ENCODE data around the gene GALNT9.
A peak's percentile ranks its signal among the peaks of the same experiment; 100 is the strongest.

Gene GALNT9

DNA sequence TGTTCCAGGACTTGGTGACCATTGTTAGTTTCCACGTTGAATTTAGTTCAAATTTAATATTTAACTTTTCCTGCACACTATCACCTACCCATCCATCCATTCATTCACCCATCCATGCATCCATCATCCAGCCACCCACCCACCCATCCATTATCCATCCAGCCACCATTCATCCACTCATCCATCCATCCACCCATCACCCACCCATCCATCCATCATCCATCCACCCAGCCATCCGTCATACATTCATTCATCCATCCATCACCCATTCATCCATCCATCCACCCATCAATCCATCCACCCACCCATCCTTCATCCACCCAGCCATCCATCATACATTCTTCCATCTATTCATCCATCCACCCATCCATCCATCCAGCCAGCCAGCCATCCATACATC, 163.3 kb downstream of the GALNT9 start:
- DNase-seq: no peak

DNA sequence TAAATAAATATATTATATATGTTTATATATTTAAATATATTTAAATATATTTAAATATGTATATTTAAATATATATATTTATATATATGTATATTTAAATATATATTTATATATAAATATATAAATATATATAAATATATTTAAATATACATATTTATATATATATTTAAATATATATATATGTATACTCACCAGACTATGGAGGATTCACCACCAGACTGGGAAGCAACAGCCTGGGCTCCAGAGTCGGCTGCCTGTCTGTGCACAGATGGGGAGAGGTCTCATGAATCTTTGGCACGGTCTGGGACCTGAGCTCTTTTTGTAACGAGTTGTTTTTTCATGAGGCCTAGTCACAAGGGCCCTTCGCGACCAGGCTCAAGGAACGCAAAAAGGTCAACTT, 163.8 kb downstream of the GALNT9 start:
- DNase-seq: no peak

DNA sequence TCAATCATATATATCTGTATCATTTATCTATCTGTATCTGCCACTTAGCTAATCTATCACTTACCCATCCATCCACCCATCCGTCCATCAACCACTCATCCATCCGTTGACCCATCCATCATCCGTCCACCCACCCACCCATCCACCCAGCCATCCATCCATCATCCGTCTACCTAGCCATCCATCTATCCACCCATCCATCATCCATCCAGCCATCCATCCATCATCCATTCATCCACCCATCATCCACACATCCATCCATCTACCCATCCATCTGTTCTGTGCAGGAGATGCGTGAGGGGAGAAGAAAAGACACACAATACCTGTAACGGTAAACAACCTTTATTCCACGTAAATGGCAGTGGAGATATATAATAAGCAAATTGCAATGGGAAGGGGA, 165.0 kb downstream of the GALNT9 start:
- no peak for DNase-seq

DNA sequence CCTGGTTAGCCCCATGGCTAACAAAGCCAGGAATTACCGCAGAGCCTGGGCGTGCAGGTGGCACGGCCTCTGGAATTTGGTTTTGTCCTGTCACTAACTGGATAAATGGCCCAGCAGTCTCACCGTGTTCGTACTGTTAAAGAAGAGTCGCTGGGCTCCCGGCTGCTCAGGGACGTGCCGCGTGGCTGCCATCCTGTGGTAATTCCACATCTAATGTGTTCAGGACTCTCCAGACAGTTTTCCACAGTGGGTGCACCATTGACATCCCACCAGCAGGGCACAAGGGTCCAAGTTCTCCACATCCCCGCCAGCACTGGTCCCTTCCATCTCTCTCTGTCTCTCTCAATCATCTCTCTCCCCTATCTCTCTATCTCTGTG, 165.5 kb downstream of the GALNT9 start:
- no peak for DNase-seq

DNA sequence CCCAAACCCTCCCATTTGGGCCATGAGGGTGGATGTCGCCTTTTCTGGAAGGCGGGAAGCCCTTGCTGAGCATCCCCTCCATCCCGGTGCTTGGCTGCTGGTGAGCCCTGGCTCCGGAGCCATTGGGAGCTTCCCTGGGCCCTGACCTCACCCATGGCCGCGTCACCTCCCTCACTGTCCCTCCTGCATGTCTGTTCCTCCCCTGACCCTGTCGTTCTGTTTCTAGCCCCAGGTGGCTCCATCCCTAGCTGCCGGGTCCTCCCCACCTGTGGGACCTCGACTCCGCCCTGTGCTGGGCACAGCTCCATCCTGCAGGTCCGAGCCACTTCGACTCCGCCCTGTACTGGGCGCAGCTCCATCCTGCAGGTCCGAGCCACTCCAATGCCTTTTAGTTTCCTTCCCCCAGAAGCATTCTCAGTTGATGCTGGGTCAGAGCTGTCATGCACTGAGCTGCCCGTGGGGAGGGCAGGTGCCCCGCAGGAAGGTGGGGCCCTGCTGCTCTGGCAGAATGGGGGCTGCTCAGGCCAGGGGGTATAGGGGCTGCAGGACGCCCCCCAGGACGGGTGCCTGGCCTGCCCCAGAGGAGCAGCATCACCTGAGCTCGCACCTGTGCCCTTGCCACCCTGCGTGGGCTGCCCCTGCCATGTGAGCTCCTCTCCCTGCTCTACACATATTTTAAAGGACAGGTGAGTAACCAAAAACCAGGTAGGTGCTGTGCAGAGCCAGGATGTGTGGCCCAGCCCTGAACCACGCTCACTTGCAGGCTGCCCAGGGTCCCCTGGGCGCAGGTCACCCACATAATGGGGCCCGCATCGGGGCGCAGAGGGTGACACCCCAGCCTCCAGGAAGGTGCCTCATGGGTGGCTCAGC, 166.1 kb downstream of the GALNT9 start:
- DNase-seq: no peak

DNA sequence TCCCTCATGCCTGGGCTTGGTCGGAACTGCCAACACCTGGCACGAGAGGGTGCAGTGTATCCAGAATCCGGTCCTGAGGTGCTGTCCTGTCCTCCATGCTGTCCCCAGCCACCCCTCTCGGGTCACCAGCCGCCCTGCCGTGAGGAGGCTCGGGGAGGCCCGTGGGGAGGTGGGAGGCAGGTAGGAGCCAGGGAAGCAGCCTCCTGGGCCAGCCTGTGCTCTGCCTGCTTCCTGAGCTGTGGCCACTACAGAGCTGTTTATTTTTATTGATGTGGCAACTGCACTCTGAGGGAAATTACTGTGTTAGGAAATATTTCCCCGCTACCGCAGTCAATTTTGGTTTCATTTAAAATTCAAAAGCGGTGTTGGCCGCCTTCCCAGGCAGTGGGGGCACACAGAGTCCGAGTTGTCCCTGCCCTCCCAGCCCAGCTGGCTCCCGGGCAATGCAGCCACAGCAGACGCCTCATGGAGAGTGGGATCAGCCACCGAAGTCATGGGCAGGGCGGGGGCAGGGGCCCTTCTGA, 166.8 kb downstream of the GALNT9 start:
- peak; percentile 61 for DNase-seq

DNA sequence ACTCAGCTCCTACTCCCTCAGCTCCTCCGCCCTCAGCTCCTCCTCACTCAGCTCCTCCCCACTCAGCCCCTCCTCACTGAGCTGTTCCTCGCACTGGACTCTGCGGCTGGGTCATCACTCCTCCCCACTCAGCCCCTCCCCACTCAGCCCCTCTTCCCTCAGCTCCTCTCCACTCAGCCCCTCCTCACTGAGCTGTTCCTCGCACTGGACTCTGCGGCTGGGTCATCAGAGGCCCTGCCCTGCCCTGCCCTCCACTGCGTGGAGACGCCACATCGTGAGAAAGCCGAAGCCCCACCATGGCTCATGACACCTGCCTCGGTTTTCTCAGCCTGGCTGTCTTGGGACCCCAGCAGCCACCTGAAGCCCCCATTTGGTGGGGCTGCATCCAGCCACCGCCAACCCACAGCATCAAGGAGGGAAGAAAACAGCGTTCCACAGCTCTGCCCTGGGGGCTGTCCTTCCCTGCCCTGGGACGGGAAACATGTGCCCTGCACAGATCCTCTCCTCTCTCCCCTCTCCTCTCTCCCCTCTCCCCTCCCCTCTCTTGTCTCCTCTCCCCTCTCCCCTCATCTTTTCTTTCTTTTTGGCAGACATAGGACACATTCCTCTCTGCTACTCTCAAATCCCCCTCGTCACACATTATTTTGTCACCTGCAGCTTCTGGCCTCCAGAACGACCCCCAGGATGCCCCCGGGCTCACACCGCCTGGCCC, 167.4 kb downstream of the GALNT9 start:
- no peak for DNase-seq

DNA sequence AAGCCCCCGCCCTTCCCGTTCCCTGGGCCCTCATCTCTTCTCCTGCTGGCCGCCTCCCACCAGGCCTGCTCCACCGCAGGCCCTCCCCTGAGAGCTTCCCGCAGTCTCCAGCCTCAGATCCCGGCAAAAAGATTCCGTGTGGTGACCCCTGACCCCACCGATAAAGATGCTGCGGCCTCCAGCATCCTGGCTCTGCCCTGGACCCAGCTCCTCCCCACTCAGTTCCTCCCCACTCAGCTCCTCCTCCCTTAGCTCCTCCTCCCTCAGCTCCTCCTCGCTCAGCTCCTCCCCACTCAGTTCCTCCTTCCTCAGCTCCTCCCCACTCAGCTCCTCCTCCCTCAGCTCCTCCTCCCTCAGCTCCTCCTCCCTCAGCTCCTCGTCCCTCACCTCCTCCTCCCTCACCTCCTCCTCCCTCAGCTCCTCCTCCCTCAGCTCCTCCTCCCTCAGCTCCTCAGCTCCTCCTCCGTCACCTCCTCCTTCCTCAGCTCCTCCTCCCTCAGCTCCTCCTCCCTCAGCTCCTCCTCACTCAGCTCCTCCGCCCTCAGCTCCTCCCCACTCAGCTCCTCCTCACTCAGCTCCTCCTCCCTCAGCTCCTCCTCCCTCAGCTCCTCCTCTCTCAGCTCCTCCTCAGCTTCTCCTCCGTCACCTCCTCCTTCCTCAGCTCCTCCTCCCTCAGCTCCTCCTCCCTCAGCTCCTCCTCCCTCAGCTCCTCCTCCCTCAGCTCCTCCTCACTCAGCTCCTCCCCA, 168.2 kb downstream of the GALNT9 start:
- DNase-seq: no peak

DNA sequence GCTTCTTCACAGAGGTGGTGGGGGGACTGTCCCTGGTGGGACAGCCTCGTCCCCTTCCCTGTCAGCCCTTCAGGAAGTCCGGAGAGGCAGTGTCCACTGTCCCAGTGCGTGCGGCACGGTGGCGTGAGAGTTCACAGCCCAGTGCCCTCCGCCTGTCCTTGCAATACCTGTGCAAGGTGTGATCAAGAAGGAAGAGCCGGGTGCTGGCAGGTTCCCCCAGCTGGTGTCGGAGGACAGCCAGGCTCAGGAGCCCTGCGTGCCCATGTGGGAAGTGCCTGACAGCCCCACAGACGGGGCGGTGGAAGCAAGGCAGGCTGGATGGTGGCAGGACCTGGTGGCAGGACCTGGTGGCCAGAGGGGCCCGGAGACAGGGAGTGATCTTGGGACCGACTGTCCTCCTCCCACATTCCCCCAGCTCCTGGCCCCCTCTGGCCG, 168.8 kb downstream of the GALNT9 start:
- no peak for DNase-seq

DNA sequence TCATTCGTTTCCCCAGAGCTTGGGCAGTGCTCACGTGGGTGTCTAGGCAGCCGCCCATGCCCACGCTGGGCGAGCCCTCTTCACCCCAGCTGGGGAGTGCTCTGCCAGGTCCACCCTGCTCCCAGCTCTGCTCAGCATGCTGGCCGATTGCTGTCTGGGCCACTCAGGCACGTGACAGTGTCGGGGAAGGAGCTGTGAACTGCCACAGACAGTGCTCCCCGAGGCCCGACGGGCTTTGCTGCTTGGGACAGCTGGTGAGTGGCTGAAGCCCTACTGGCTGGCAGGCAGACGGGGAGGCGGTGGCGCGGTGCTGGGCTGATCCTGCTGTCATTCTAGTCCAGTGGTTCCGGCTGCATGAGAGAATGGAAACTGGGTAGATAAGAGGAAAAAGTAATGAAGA, 169.4 kb downstream of the GALNT9 start:
- no peak for DNase-seq

DNA sequence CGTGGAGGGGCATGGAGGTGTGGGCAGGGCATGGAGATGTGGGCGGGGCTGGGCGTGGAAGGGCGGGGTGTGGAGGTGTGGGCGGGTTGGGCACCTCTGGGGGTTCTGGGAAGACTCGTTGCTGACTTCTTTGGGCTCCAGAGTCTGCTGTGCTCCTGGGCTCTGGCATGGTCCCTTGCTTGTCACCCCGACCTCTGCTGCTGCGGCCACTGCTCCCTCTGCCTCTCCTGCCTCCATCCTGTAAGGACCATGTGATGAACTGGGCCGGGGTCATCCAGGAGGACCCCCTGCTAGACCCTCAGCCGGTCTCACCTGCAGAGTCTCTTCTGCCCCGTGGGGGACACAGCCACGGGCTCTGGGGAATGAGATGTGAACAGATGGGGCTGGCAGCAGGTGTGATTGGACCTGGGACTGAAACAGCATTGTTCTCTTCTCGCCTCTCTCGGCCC, 169.8 kb downstream of the GALNT9 start:
- DNase-seq: no peak

DNA sequence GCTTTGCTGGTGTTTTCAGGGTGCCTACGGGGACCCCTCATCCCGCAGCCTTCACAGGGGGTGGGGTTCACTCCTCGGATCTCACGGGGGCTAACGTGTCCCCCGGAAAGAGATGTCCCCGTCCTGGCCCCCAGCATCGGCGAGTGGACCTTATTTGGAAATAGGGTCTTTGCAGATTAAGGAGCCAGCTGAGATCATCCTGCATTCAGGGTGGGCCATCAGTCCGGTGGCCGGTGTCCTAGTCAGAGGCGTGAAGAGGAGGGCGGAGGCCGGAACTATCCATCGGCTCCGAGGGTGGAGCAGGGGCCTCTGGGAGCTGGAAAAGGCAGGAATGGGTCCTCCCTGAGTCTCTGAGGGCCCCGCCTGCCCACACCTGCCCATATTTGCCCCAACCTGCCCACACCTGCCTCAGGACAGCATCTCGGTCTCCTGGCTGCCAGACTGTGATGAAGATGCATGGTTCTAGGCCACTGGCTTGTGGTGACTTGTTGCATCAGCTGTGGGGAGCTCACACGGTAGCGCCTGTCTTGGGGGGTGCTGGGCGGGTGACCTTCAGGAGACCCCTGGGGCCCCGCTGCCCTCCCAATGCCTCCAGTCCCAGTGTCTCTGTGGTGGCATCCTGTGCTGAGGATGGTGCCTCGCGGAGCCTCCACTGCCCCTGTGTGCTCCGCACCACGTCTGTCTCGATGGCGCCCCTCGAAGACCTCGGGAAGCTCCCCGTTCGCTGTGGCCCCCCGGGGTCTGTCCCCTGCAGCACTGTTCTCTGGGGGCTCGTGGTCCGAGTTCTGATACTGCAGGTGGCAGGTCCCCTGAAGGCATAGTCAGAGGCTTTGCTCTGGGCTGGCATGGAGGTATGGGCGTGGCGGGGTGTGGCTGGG, 170.5 kb downstream of the GALNT9 start:
- no peak for DNase-seq

DNA sequence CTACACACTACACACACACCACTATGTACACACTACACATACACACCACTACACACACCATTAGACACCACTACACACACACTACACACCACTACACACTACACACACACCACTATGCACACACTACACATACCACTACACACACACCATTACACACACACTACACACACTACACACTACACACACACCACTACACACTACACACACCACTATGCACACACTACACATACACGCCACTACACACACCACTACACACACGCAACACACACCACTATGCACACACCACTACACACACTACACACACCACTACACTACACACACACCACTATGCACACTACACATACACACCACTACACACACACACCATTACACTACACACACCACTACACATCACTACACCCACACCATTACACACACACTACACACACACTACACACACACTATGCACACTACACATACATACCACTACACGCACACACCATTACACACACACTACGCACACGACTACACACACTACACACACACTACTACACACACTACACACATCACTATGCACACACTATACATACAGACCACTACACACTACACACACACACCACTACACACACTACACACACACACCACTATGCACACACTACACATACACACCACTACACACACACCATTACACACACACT, 171.5 kb downstream of the GALNT9 start:
- no peak for DNase-seq

DNA sequence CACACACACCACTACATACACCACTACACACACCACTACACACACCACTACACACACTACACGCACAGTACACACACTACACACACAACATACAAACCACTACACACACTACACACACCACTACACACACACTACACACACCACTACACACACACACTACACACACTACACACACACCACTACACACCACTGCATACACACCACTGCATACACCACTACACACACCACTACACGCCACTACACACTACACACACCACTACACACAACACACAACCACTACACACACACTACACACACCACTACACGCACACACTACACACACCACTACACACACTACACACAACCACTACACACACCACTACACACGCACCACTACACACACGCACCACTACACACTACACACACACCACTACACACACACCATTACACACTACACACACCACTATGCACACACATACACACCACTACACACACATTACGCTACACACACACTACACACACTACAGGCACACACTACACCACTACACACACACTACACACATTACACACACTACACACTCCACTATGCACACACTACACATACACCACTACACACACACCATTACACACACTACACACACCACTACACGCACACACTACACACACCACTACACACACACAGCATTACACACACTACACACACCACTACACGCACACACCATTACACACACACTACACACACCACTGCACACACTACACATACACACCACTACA, 172.6 kb downstream of the GALNT9 start:
- no peak for DNase-seq

DNA sequence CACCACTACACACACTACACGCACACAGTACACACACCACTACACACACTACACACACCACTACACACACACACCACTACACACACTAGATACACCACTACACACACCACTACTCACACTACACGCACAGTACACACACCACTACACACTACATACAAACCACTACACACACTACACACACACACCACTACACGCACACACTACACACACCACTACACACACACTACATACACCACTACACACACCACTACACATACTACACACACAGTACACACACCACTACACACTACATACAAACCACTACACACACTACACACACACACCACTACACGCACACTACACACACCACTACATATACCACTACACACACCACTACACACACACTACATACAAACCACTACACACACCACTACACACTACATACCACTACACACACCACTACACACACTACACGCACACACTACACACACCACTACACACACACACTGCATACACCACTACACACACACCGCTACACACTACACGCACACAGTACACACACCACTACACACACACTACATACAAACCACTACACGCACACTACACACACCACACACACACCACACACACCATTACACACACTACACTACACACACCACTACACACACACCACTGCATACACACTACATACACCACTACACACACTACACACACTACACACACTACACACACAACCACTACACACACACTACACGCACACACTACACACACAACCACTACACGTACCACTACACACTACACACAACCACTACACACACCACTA, 173.4 kb downstream of the GALNT9 start:
- DNase-seq: no peak

DNA sequence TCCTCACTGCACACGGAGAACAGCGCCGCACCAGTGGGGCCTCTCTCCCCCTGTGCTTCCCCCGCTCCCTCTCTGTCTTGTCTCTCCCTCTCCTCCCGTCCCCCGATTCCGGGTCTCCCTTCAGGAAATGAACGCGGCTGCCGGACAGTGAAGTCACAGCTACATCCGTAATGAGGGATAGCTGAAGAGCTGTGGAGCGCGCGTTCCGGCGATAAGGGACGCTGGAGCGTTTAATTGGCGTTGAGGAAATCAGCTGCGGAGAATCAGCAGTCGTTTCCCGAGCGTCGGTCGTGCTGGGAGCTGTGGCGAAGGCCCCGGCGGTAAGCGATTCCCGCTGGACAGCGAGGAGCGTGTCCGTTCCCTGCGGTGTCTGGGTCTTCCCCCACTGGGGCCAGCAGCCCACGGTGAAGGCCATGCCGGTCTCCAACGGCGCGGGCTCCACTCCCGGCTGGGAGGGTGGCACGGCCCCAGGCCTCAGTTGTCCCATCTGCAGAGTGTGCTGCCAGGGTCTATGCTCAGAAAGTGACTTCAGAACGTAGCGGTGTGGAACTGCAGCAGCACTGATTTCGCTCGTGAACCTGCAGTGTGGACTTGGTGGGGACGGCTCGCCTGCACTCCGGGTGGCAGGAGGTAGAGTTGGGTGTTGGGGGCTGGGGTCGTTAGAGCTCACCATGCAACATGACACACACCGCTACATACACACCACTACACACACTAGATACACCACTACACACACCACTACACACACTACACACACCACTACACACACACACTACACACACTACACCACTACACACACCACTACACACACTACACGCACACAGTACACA, 174.2 kb downstream of the GALNT9 start:
- DNase-seq: no peak

DNA sequence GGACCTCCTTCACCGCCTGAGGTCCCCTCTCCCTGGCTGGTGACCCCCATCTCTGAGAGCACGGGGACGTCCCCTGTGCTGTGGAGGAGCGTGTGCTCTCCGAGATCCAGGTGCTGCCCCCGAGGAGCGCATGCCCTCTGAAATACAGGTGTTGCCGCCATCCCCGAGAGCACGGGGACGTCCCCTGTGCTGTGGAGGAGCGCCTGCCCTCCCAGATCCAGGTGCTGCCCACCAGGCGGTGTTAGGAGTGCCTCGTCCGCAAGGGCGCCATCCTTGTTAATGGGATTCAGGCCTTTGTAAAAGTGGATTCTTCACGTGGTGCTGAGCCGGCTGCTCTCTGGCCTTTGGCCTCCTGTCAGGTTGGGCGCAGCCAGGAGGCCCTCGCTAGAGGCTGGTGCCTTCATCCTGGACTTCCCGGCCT, 175.0 kb downstream of the GALNT9 start:
- DNase-seq: no peak

DNA sequence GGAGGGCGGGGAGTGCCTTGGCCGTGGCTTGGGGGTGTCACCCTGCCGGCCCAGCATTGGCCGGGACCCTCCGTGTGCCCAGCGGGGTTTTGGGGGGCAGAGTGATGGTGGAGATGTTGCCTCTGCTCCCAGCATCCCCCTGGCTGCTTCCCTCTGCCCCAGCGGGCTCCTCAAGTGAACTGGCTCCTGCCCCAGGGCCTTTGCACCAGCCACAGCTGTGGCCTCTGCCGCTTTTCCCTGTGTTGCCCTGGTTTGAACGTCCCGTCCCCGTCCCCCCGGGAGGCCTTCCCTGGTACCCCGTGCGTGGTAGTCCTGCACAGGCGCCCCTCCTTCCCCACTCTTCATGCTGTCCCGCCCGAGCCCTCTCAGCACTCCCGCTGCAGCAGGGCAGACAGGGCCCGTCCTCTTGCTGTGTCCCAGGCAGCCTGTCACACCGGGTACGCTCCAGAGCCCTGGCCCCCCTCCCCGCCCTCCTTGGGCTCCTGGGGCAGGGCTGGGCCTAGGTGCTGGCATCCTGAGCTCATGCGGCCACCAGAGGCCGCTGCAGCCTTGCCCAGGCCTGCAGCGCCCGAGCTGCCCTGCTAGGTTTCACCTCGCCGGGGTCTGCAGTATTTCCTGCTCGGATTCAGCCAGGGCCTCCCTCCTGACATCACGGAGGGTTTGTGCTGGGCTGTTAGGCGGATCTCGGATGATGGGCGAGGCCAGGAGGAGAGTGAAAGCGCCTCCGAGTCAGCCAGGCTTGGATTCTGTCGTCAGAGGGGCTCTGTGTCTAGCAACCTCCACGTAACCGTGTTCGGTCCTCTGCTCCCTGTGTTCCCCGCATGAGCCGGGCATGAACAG, 175.7 kb downstream of the GALNT9 start:
- peak; percentile 66 for DNase-seq
